HL-60/S4 (cell line): Measurements from ENCODE around the gene ATP11A.

Experiments used
- in situ Hi-C: fragments of 300-500 bp; cut with MboI; formaldehyde crosslinking; loops from 2 replicates; pipeline ENCODE4 v1.14.3; 2022; ENCODE audit warnings: low sequenced_read_pairs

ATP11A gene

GRCh38 chr13:112689303-112690245 lies at the start of gene ATP11A:
Gene ATP11A (plus strand): TSS chr13:112690038. CDS start chr13:112690417, 379 bp downstream.
- in situ Hi-C loops: no loop called here

- in situ Hi-C loops: loop anchor here (10.0 kb wide), 1 partner anchor 233 kb away; no protein-coding TSS in a partner anchor
Observed at GRCh38 chr13:112641456-112642089, 48.3 kb upstream of the ATP11A start.

GRCh38 chr13:112642090-112642460 lies 47.8 kb upstream of the ATP11A start:
- in situ Hi-C loops: loop anchor here (10.0 kb wide), 1 partner anchor 233 kb away; no protein-coding TSS in a partner anchor

- in situ Hi-C loops: loop anchor here (10.0 kb wide), 1 partner anchor 231 kb away; no protein-coding TSS in a partner anchor
Observed at GRCh38 chr13:112643759-112644459, 45.9 kb upstream of the ATP11A start.

GRCh38 chr13:112645327-112645914 lies 44.4 kb upstream of the ATP11A start:
- in situ Hi-C loops: loop anchor here (10.0 kb wide), 1 partner anchor 229 kb away; no protein-coding TSS in a partner anchor

GRCh38 chr13:112647256-112647655 lies 42.6 kb upstream of the ATP11A start:
- in situ Hi-C loops: loop anchor here (10.0 kb wide), 1 partner anchor 228 kb away; no protein-coding TSS in a partner anchor

- in situ Hi-C loops: loop anchor here (10.0 kb wide), 1 partner anchor 227 kb away; no protein-coding TSS in a partner anchor
Observed at GRCh38 chr13:112648101-112648500, 41.7 kb upstream of the ATP11A start.

- in situ Hi-C loops: loop anchor here (10.0 kb wide), 1 partner anchor 226 kb away; no protein-coding TSS in a partner anchor
Observed at GRCh38 chr13:112648966-112649690, 40.7 kb upstream of the ATP11A start.

GRCh38 chr13:112651311-112651710 lies 38.5 kb upstream of the ATP11A start:
- in situ Hi-C loops: no loop called here

- in situ Hi-C loops: no loop called here
Observed at GRCh38 chr13:112651750-112652511, 37.9 kb upstream of the ATP11A start.

- in situ Hi-C loops: no loop called here
Observed at GRCh38 chr13:112652512-112653070, 37.2 kb upstream of the ATP11A start.

- in situ Hi-C loops: no loop called here
Observed at GRCh38 chr13:112653071-112653470, 36.8 kb upstream of the ATP11A start.

- in situ Hi-C loops: no loop called here
Observed at GRCh38 chr13:112655913-112656312, 33.9 kb upstream of the ATP11A start.

- in situ Hi-C loops: no loop called here
Observed at GRCh38 chr13:112657850-112658445, 31.9 kb upstream of the ATP11A start.

- in situ Hi-C loops: no loop called here
Observed at GRCh38 chr13:112658808-112659207, 31.0 kb upstream of the ATP11A start.

- in situ Hi-C loops: no loop called here
Observed at GRCh38 chr13:112661291-112661690, 28.5 kb upstream of the ATP11A start.

- in situ Hi-C loops: no loop called here
Observed at GRCh38 chr13:112664501-112665203, 25.2 kb upstream of the ATP11A start.

GRCh38 chr13:112668924-112669323 lies 20.9 kb upstream of the ATP11A start:
- in situ Hi-C loops: no loop called here
